K562 (cell line): ENCODE data around the gene RAD21L1. TPM values are rescaled to one million over a fixed set of nuclear protein-coding genes. Genes with fewer than 3 reads are reported as not detected.

Experiments used
- ATAC-seq: fragments of 200-7000 bp; cut with Tn5 transposase; 3 replicates; pipeline ENCODE4 v1.9.1; 2020; ENCODE audit warnings: moderate library complexity
- BruUV-seq: library from RNA; stranded (reverse); fragments of 400-500 nt; replicated peaks from 2 replicates; lab custom pipeline; 2021; lab: Mats Ljungman, UMichigan
- CTCF ChIA-PET: fragments of 300-600 bp; formaldehyde crosslinking; extraction: SDS; loops from one replicate; lab custom pipeline; 2021; ENCODE audit warnings: low intra/inter-chr PET ratio; lab: Yijun Ruan, JAX
- POLR2A ChIA-PET: fragments of 300-600, 350-650 bp; sonication (Branson Sonifier 250); formaldehyde crosslinking; extraction: SDS; loops from one replicate; lab custom pipeline; 2021; ENCODE audit warnings: antibody characterized with exemption, inconsistent platforms; lab: Yijun Ruan, JAX
- DNase-seq, 4 experiments: peaks; one replicate each; pipeline versions ENCODE4 v3.0.0 to v3.0.0-alpha.2; 2011 to 2018; ENCODE audit warnings: low spot score in 3 of 4, mixed read lengths in 3 of 4; ENCODE audit errors: extremely low read depth in 1 of 4
- FAIRE-seq: peaks from 2 replicates; lab custom pipeline; 2011; peaks lifted over from hg19 to GRCh38; lab: Jason Lieb, UNC
- H2AFZ ChIP-seq: 2 replicates; pipeline ENCODE4 v1.6.0; 2011; ENCODE audit warnings: low read depth, low read length, control low read depth, inconsistent platforms
- H3K27ac ChIP-seq: fragments of 200-600 bp; 3 replicates; pipeline ENCODE4 v1.8.0; 2011; ENCODE audit warnings: low read depth, mild to moderate bottlenecking, control low read depth, inconsistent platforms, low read length, moderate library complexity, mixed read lengths; ENCODE audit errors: extremely low read depth
- H3K27me3 ChIP-seq, 2 experiments: fragments of 300-600 bp in 1 of 2; 2 replicates in 1 of 2; 3 replicates in 1 of 2; pipeline versions ENCODE4 v1.6.0 to v1.8.0; 2011; ENCODE audit warnings: inconsistent platforms in 2 of 2, low read length in 2 of 2, mild to moderate bottlenecking in 1 of 2, mixed read lengths in 1 of 2, moderate library complexity in 1 of 2; ENCODE audit not compliant: control insufficient read depth in 2 of 2, insufficient read depth in 2 of 2
- H3K36me3 ChIP-seq: fragments of 300-600 bp; 3 replicates; pipeline ENCODE4 v1.8.0; 2011; ENCODE audit warnings: mild to moderate bottlenecking, low read length, inconsistent platforms; ENCODE audit not compliant: control insufficient read depth, insufficient read depth
- H3K4me1 ChIP-seq, 2 experiments: fragments of 200-600 bp in 1 of 2; replicated peaks in 1 of 2; 2 replicates in 1 of 2; 3 replicates in 1 of 2; pipeline versions ENCODE4 v1.5.1 to v1.8.0; 2011; ENCODE audit warnings: inconsistent platforms in 2 of 2, low read length in 2 of 2, mild to moderate bottlenecking in 1 of 2, mixed read lengths in 1 of 2, moderate library complexity in 1 of 2; ENCODE audit not compliant: control insufficient read depth in 2 of 2, insufficient read depth in 2 of 2
- H3K4me2 ChIP-seq: 2 replicates; pipeline ENCODE4 v1.6.1; 2011; ENCODE audit warnings: low read length, control low read depth, inconsistent platforms, mixed read lengths; ENCODE audit not compliant: insufficient read depth
- H3K4me3 ChIP-seq: fragments of 200-600 bp; sonication (generic), shearing (Covaris generic); 2 replicates; pipeline ENCODE4 v1.5.1; 2016; ENCODE audit warnings: control low read depth, inconsistent platforms
- H3K79me2 ChIP-seq: fragments of 200-600 bp; 3 replicates; pipeline ENCODE4 v1.8.0; 2011; ENCODE audit warnings: low read length, inconsistent platforms; ENCODE audit not compliant: control insufficient read depth, insufficient read depth
- H3K9ac ChIP-seq, 2 experiments: 2 replicates each; pipeline versions ENCODE4 v1.6.0 to v1.6.1; 2011; ENCODE audit warnings: low read depth in 2 of 2, low read length in 2 of 2, control low read depth in 1 of 2, inconsistent platforms in 1 of 2, mild to moderate bottlenecking in 1 of 2, mixed read lengths in 1 of 2; ENCODE audit not compliant: insufficient read depth in 1 of 2
- H3K9me1 ChIP-seq: one replicate; pipeline ENCODE4 v1.6.0; 2011; ENCODE audit warnings: inconsistent platforms, mild to moderate bottlenecking, low read length, moderate library complexity; ENCODE audit not compliant: control insufficient read depth, insufficient read depth
- H3K9me3 ChIP-seq: replicated peaks from 2 replicates; pipeline ENCODE4 v1.5.1; 2011; ENCODE audit warnings: low read depth, low read length, inconsistent platforms; ENCODE audit not compliant: control insufficient read depth, insufficient read depth
- H4K20me1 ChIP-seq: replicated peaks from 2 replicates; pipeline ENCODE4 v1.6.1; 2011; ENCODE audit warnings: low read length, inconsistent platforms, mixed read lengths; ENCODE audit not compliant: control insufficient read depth, insufficient read depth
- ARID3B ChIP-seq: fragments of 250-450 bp; sonication (Bioruptor Pico); IDR thresholded peaks from 2 replicates; pipeline ENCODE4 v1.4.0; 2020; ENCODE audit warnings: borderline replicate concordance
- CCNT2 ChIP-seq: IDR thresholded peaks from 2 replicates; pipeline ENCODE4 v1.6.1; 2011; ENCODE audit warnings: borderline replicate concordance, low read depth, mild to moderate bottlenecking, moderate library complexity, mixed read lengths, low read length; ENCODE audit not compliant: insufficient read length; ENCODE audit errors: extremely low read depth
- CUX1 ChIP-seq: fragments of 200-800 bp; sonication (Bioruptor generic); IDR thresholded peaks from 2 replicates; pipeline ENCODE4 v1.6.1; 2016; ENCODE audit warnings: missing genetic modification characterization, missing compliant biosample characterization
- HDAC2 ChIP-seq: fragments of 450-650 bp; IDR thresholded peaks from 2 replicates; pipeline ENCODE4 v1.6.1; 2016; ENCODE audit warnings: mild to moderate bottlenecking
- ILK ChIP-seq: fragments of 450-650 bp; IDR thresholded peaks from 2 replicates; pipeline ENCODE4 v1.6.1; 2016; ENCODE audit warnings: missing genetic modification characterization, low read depth, mild to moderate bottlenecking, missing compliant biosample characterization, moderate library complexity, borderline replicate concordance
- KLF10 ChIP-seq: fragments of 250-450 bp; sonication (Bioruptor Pico); IDR thresholded peaks from 2 replicates; pipeline ENCODE4 v1.6.1; 2021; ENCODE audit warnings: matching md5 sums
- NRF1 ChIP-seq, 2 experiments: fragments of 450-650 bp; IDR thresholded peaks in 1 of 2; conservative IDR thresholded peaks in 1 of 2; 2 replicates each; pipeline ENCODE4 v1.6.1; 2014; ENCODE audit warnings: mild to moderate bottlenecking in 2 of 2
- RAD51 ChIP-seq: fragments of 450-650 bp; IDR thresholded peaks from 2 replicates; pipeline ENCODE4 v1.7.1; 2016; ENCODE audit warnings: low read depth, mild to moderate bottlenecking, borderline replicate concordance
- WGBS: fragments of 100-300 bp; shearing (Covaris generic); methylation state at CpG from one replicate; pipeline ENCODE4 v1.1.6; 2016; ENCODE audit warnings: low coverage, mixed read lengths; ENCODE audit not compliant: insufficient coverage; ENCODE audit errors: missing lambda C conversion rate; 5-methylcytosine and 5-hydroxymethylcytosine counted together
- in situ Hi-C: fragments of 300-500 bp; cut with MboI; formaldehyde crosslinking; loops from 4 replicates; pipeline ENCODE4 v1.15.0; 2018; ENCODE audit warnings: inconsistent platforms, mixed read lengths
- intact Hi-C: fragments of 100-400 bp; cut with micrococcal nuclease; formaldehyde crosslinking; loops from 2 replicates; pipeline ENCODE4 v1.14.2; 2022
- polyA plus RNA-seq, 8 experiments: library from polyadenylated mRNA; depleted of rRNA in 4 of 8; stranded (reverse) in 5 of 8; unstranded in 3 of 8; fragments of >200 nt; fragmentation: Nextera tagmentation in 2 of 8; fragmentation: Illumina TruSeq in 1 of 8; extraction: Ambion mirVana in 2 of 8; extraction: Trizol in 1 of 8; gene quantifications; 2 replicates each; pipeline versions ENCODE4 v1.2.1 to v1.2.3, GENCODE V29; 2011 to 2014; ENCODE audit warnings: inconsistent platforms in 1 of 8, missing spikeins in 1 of 8
- total RNA-seq, 7 experiments: library from RNA; depleted of rRNA in 6 of 7; stranded (reverse); fragments of >200 nt in 6 of 7; fragmentation: Illumina TruSeq in 2 of 7; extraction: Trizol in 2 of 7; gene quantifications; 2 replicates each; pipeline versions ENCODE4 v1.2.1 to v1.2.3, GENCODE V29; 2011 to 2021; ENCODE audit warnings: low replicate concordance in 1 of 7

Gene RAD21L1
- total and polyA plus RNA-seq, 9 of the 15 experiments (the other 6 are each of a cell fraction or from before 2014, with no cell fraction given), result 0.17 to 1.7 (median 0.45) TPM; not detected in 1

GRCh38 chr20:1184260-1184637 is 41.6 kb upstream of the RAD21L1 start (continued):
- TF ChIP-seq ILK (tag) (no peak), HDAC2 (0 out of 2 replicates have a peak, but pooled peaks have one; percentile 19)

GRCh38 chr20:1184638-1185315 is 41.1 kb upstream of the RAD21L1 start, which contains the start of gene TMEM74B:
Gene TMEM74B, minus strand, starts transcription at chr20:1184981. Its CDS starts 1,180 bp downstream, at chr20:1183801.
- peak in 3 of 4 experiments; percentile 29 to 70 (median 68) for DNase-seq
- Histone ChIP-seq H3K4me3 (peak within 1 kb of the TSS; percentile 58), H3K79me2 (peaks cover 24% of the 10 kb centered on the region), H3K9ac (peak within 1 kb of the TSS; percentile 61 to 87), H3K27me3 (no peaks in the 10 kb centered on the region), H3K36me3 (peaks cover 20% of the 10 kb centered on the region; the same call in 2 of the 3 replicates), H3K27ac (peak within 1 kb of the TSS; percentile 60), H3K9me1 (peaks cover 4% of the 10 kb centered on the region), H2AFZ (peak within 1 kb of the TSS; percentile 72), H3K4me2 (peak within 1 kb of the TSS; percentile 77), H3K9me3 (no peaks in the 10 kb centered on the region), H3K4me1 (peaks cover 52 to 63% of the 10 kb centered on the region in 2 experiments), H4K20me1 (no peaks in the 10 kb centered on the region)
- in situ Hi-C loops, result no loop called here
- ATAC-seq, result peak; percentile 19
- BruUV-seq, result no TSS peak
- CTCF ChIA-PET, result interaction anchor here (0.7 kb wide), 1 partner anchor 242 kb away, joined by 3 read pairs; no protein-coding TSS in a partner anchor
- 2% methylated on average over 21 of the region's 76 CpGs for WGBS
- no peak for FAIRE-seq
- POLR2A ChIA-PET, result interaction anchor here (0.6 to 1.2 kb wide), 2 partner anchors 9 to 28 kb away, joined by 3 read pairs; no protein-coding TSS in a partner anchor
- intact Hi-C loops, result loop anchor here (2.0 to 10.0 kb wide), 2 partner anchors 66 to 370 kb away; partner anchors contain the start of gene PSMF1
- TF ChIP-seq HDAC2 (0 out of 2 replicates have a peak, but pooled peaks have one; percentile 3), ARID3B (CRISPR knock-in tag) (no peak), CCNT2 (peak; percentile 9), CUX1 (CRISPR knock-in tag) (no peak), NRF1 (conservative IDR thresholded peaks at IDR 0.05 in 1 of 2, IDR thresholded peaks at IDR 0.05 in 1 of 2) (peak; percentile 38 to 39; a peak in 3 of 4 replicates), KLF10 (CRISPR knock-in tag) (no peak), RAD51 (no peak)
